MCF 10A (cell line): ENCODE results near the gene ACP5. TPM values are rescaled to one million over a fixed set of nuclear protein-coding genes. Genes with fewer than 3 reads are reported as not detected.

ENCODE experiments used
- BruUV-seq: library from RNA; stranded (reverse); fragments of 400-500 nt; replicated peaks from 2 replicates; lab custom pipeline; 2021; lab: Mats Ljungman, UMichigan
- CTCF ChIA-PET: fragments of 300-600 bp; sonication (Branson Sonifier 250); formaldehyde crosslinking; extraction: SDS; loops from one replicate; lab custom pipeline; 2021; ENCODE audit warnings: antibody characterized with exemption, inconsistent platforms; lab: Yijun Ruan, JAX
- POLR2A ChIA-PET: fragments of 300-600, 350-650 bp; sonication (Branson Sonifier 250); formaldehyde crosslinking; extraction: SDS; loops from one replicate; lab custom pipeline; 2020; ENCODE audit warnings: antibody characterized with exemption, inconsistent platforms; lab: Yijun Ruan, JAX
- DNase-seq: peaks from one replicate; pipeline ENCODE4 v3.0.0-alpha.2; 2018; ENCODE audit not compliant: unreplicated experiment
- H3K27ac Mint-ChIP-seq: one replicate; pipeline ENCODE4 v1.8.0; 2022; ENCODE audit warnings: mild to moderate bottlenecking, low read depth, mixed read lengths; ENCODE audit not compliant: unreplicated experiment
- H3K27me3 Mint-ChIP-seq: one replicate; pipeline ENCODE4 v1.8.0; 2022; ENCODE audit warnings: mixed read lengths; ENCODE audit not compliant: insufficient read depth, unreplicated experiment
- H3K36me3 Mint-ChIP-seq: one replicate; pipeline ENCODE4 v1.8.0; 2022; ENCODE audit warnings: mild to moderate bottlenecking, moderate library complexity, mixed read lengths; ENCODE audit not compliant: insufficient read depth, unreplicated experiment
- H3K4me1 Mint-ChIP-seq: one replicate; pipeline ENCODE4 v1.8.0; 2022; ENCODE audit warnings: mixed read lengths; ENCODE audit not compliant: insufficient read depth, unreplicated experiment
- H3K4me3 Mint-ChIP-seq: one replicate; pipeline ENCODE4 v1.8.0; 2022; ENCODE audit warnings: mild to moderate bottlenecking, moderate library complexity, mixed read lengths; ENCODE audit not compliant: unreplicated experiment
- H3K9me3 Mint-ChIP-seq: one replicate; pipeline ENCODE4 v1.8.0; 2022; ENCODE audit warnings: mixed read lengths; ENCODE audit not compliant: unreplicated experiment
- intact Hi-C: fragments of 100-400 bp; cut with micrococcal nuclease; formaldehyde crosslinking; loops from 2 replicates; pipeline ENCODE4 v1.14.1; 2022
- total RNA-seq: library from RNA; stranded (reverse); gene quantifications from 2 replicates; pipeline ENCODE4 v1.2.3, GENCODE V29; 2022
- TF ChIP-seq, protein P1 (sequence below): fragments of 200-600 bp; IDR thresholded peaks from one replicate; pipeline ENCODE4 v1.8.0; 2022; ENCODE audit warnings: antibody characterized with exemption, mild to moderate bottlenecking; ENCODE audit not compliant: unreplicated experiment

ACP5 gene
- total RNA-seq, 1 experiment from 2014 or later, result not detected

DNA sequence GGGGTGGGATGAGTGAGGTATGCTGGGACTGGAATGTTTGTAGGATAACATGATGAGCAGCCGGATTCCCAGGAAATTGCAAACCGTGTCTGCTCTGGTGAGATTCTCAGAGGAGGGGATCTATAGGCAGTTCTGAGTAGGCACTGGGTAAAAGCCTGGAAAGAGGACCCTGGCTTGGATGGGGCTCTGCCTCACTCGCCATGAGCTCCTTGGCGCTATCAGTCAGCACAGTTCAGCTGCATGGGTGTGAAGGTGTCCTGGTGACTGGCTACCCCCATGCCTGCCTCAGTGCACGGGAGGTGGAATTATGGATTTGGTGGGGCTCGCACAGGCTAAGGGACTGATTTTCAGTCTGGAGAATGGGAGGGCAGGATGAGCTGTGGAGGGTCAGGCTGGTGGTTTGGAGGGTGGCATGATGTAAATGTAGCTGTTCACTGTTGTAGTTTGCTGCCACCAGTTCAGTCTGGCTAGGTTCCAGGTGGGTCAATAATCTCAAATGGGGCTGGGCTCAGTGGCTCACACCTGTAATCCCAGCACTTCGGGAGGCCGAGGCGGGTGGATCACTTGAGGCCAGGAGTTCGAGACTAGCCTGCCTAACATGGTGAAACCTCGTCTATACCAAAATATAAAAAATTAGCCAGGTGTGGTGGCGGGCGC is 10.7 kb upstream of the ACP5 start:
- TF ChIP-seq, protein P1, sequence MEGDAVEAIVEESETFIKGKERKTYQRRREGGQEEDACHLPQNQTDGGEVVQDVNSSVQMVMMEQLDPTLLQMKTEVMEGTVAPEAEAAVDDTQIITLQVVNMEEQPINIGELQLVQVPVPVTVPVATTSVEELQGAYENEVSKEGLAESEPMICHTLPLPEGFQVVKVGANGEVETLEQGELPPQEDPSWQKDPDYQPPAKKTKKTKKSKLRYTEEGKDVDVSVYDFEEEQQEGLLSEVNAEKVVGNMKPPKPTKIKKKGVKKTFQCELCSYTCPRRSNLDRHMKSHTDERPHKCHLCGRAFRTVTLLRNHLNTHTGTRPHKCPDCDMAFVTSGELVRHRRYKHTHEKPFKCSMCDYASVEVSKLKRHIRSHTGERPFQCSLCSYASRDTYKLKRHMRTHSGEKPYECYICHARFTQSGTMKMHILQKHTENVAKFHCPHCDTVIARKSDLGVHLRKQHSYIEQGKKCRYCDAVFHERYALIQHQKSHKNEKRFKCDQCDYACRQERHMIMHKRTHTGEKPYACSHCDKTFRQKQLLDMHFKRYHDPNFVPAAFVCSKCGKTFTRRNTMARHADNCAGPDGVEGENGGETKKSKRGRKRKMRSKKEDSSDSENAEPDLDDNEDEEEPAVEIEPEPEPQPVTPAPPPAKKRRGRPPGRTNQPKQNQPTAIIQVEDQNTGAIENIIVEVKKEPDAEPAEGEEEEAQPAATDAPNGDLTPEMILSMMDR, result no peak
- ChIA-PET CTCF (interaction anchor here (0.6 to 2.3 kb wide), 26 partner anchors 8 to 462 kb away, joined by 3 to 11 read pairs (median 3); partner anchors contain the start of gene ODAD3), POLR2A (interaction anchor here (0.5 to 1.2 kb wide), 4 partner anchors 10 to 1549 kb away, joined by 3 to 4 read pairs (median 3); partner anchors contain the start of genes CCDC159 and ELOF1)

DNA sequence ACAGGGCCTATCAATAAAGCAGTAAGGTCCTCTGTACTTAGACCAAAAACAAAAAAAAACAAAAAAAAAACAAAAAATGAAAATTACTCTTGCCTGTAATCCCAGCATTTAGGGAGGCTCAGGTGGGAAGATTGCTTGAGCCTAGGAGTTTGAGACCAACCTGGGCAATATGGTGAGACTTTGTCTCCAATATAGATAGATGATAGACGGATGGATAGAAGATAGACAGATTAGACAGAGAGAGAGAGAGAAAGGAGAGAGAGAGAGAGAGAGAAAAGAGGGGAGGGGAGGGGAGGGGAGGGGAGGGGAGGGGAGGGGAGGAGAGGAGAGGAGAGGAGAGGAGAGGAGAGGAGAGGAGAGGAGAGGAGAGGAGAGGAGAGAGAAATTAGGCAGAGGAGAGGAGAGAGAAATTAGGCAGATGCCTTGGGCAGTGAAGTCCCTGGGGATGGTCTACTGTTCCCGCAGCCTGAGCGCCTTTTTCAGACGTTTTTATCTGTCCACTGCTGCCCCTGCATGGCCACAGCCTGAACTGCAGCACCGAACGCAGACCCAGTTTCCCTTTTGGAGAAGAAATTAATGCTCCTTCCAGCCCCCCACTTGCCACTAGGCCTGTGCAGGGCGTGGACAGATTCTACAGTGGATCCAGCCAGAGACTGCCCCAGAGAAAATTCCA is 10.0 kb upstream of the ACP5 start:
- Mint-ChIP-seq H3K27me3 (no peaks in the 10 kb centered on the region), H3K36me3 (no peaks in the 10 kb centered on the region), H3K4me3 (no peak overlapping the region), H3K27ac (no peak overlapping the region), H3K9me3 (no peaks in the 10 kb centered on the region), H3K4me1 (peaks cover 13% of the 10 kb centered on the region)
- TF ChIP-seq, protein P1, result peak; percentile 94
- ChIA-PET CTCF (interaction anchor here (0.7 to 2.3 kb wide), 10 partner anchors 25 to 461 kb away, joined by 3 to 11 read pairs (median 4); partner anchors contain the start of gene ODAD3), POLR2A (interaction anchor here (0.5 to 1.2 kb wide), 3 partner anchors 10 to 1548 kb away, joined by 3 to 4 read pairs (median 3); partner anchors contain the start of gene CCDC159)
- no TSS peak for BruUV-seq
- intact Hi-C loops, result loop anchor here (1.0 to 10.0 kb wide), 6 partner anchors 27 to 450 kb away; partner anchors contain the start of gene CNN1
- DNase-seq, result peak; percentile 65

More for the DNA sequence above, 10.7 kb upstream of the ACP5 start:
- H3K36me3 Mint-ChIP-seq, result no peaks in the 10 kb centered on the region
- peaks cover 13% of the 10 kb centered on the region for H3K4me1 Mint-ChIP-seq
- H3K9me3 Mint-ChIP-seq, result no peaks in the 10 kb centered on the region
- no peaks in the 10 kb centered on the region for H3K27me3 Mint-ChIP-seq
- H3K4me3 Mint-ChIP-seq, result no peak overlapping the region
- DNase-seq, result no peak
- H3K27ac Mint-ChIP-seq, result no peak overlapping the region
- intact Hi-C loops, result loop anchor here (1.0 to 10.0 kb wide), 6 partner anchors 28 to 451 kb away; partner anchors contain the start of gene CNN1
- no TSS peak for BruUV-seq

DNA sequence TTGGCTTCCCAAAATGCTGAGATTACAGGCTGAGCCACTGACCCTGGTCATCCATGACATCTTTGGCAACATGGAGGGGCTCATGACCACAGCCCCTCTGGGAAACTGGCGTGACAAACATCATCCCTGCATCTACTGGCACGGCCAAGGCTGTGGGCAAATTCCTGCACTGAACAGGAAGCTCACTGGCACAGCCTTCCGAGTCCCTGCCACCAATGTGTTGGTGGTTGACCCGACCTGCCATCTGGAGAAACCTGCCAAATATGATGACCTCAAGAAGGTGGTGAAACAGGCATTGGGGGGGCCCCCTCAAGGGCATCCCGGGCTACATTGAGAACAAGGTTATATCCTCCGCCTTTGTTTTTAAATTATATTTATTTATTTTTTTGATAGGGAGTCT is 8.9 kb upstream of the ACP5 start:
- intact Hi-C loops, result loop anchor here (2.0 to 10.0 kb wide), 3 partner anchors 52 to 449 kb away; partner anchors contain the start of gene CNN1
- no peak overlapping the region for H3K27ac Mint-ChIP-seq
- ChIA-PET POLR2A (no interaction called here), CTCF (interaction anchor here (0.7 to 0.8 kb wide), 4 partner anchors 206 to 550 kb away, joined by 3 to 5 read pairs (median 4); no protein-coding TSS in a partner anchor)
- no peaks in the 10 kb centered on the region for H3K36me3 Mint-ChIP-seq
- H3K4me3 Mint-ChIP-seq, result no peak overlapping the region
- no peaks in the 10 kb centered on the region for H3K9me3 Mint-ChIP-seq
- DNase-seq, result no peak
- TF ChIP-seq, protein P1, result no peak
- H3K4me1 Mint-ChIP-seq, result peaks cover 15% of the 10 kb centered on the region
- no peaks in the 10 kb centered on the region for H3K27me3 Mint-ChIP-seq
- no TSS peak for BruUV-seq

DNA sequence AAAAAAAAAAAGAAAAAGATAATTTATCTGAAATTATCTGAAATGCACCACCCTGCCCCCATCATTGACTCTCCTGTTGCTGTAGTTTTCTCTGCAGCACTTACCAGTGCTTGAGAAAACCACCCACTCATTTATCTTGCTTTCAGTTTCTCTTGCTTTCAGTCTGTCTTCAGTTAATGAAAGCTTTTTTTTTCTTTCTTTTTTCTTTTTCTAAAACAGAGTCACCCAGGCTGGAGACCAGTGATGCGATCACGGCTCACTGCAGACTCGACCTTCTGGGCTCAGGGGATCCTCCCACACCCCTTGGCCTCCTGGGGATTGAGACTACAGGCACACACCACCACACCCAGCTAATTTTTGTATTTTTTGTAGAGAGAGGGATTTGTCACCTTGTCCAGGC is 4.3 kb upstream of the ACP5 start:
- no peaks in the 10 kb centered on the region for H3K27me3 Mint-ChIP-seq
- H3K27ac Mint-ChIP-seq, result no peak overlapping the region
- no peaks in the 10 kb centered on the region for H3K9me3 Mint-ChIP-seq
- DNase-seq, result no peak
- intact Hi-C loops, result loop anchor here (10.0 kb wide), 1 partner anchor 47 kb away; the partner anchor contains the start of gene CNN1
- no TSS peak for BruUV-seq
- ChIA-PET CTCF (interaction anchor here (0.6 to 1.6 kb wide), 3 partner anchors 12 to 153 kb away, joined by 5 to 7 read pairs (median 5); no protein-coding TSS in a partner anchor), POLR2A (interaction anchor here (0.5 kb wide), 1 partner anchor 326 kb away, joined by 3 read pairs; no protein-coding TSS in a partner anchor)
- H3K36me3 Mint-ChIP-seq, result no peaks in the 10 kb centered on the region
- H3K4me3 Mint-ChIP-seq, result no peak overlapping the region
- TF ChIP-seq, protein P1, result no peak
- peaks cover 6% of the 10 kb centered on the region for H3K4me1 Mint-ChIP-seq
